Adrenal gland (tissue), 12 donors: ENCODE measurements around the gene AHNAK. TPM values are rescaled to one million over a fixed set of nuclear protein-coding genes. Genes with fewer than 3 reads are reported as not detected.

Source experiments
- DNase-seq, 7 donors: peaks; one replicate each; pipeline ENCODE4 v3.0.0-alpha.2; 2019 to 2020
- H3K27ac ChIP-seq, 5 donors: fragments of 200-600 bp; sonication (generic) in 4 of 5; 1 replicate in 3 of 5; 2 replicates in 2 of 5; pipeline versions ENCODE4 v1.5.1 to v1.8.0; 2016 to 2020; ENCODE audit warnings: mild to moderate bottlenecking in 1 of 5
- H3K27me3 ChIP-seq: fragments of 200-600 bp; 2 replicates; pipeline ENCODE4 v1.8.0; 2021
- H3K36me3 ChIP-seq, 2 donors: fragments of 200-600 bp; replicated peaks in 1 of 2; 1 replicate in 1 of 2; 2 replicates in 1 of 2; pipeline versions ENCODE4 v1.5.1 to v1.8.0; 2018 to 2022
- H3K4me1 ChIP-seq, 2 donors: fragments of 200-600 bp; replicated peaks in 1 of 2; 1 replicate in 1 of 2; 2 replicates in 1 of 2; pipeline versions ENCODE4 v1.5.1 to v1.8.0; 2018 to 2021
- H3K4me3 ChIP-seq, 4 donors: fragments of 200-600 bp; sonication (generic) in 3 of 4; one replicate each; pipeline ENCODE4 v1.5.1; 2016 to 2018
- H3K9me3 ChIP-seq, 3 donors: fragments of 200-600 bp; sonication (generic) in 1 of 3; replicated peaks in 1 of 3; 1 replicate in 2 of 3; 2 replicates in 1 of 3; pipeline versions ENCODE4 v1.5.1 to v1.8.0; 2016 to 2021
- CTCF ChIP-seq, 6 experiments: fragments of 450-650 bp in 4 of 6; fragments of 200-600 bp in 2 of 6; sonication (generic) in 1 of 6; IDR thresholded peaks; 1 replicate in 5 of 6; 2 replicates in 1 of 6; pipeline versions ENCODE4 v1.5.1 to v1.8.0; 2016 to 2021; ENCODE audit warnings: antibody characterized with exemption in 6 of 6, mild to moderate bottlenecking in 2 of 6, moderate library complexity in 1 of 6
- POLR2A ChIP-seq, 2 donors: fragments of 450-650 bp; IDR thresholded peaks; one replicate each; pipeline ENCODE4 v1.6.1; 2017; ENCODE audit warnings: antibody characterized with exemption in 2 of 2, mild to moderate bottlenecking in 2 of 2, moderate library complexity in 1 of 2
- WGBS, 4 donors: extraction: QIAGEN DNeasy Blood & Tissue Kit in 2 of 4; methylation state at CpG; one replicate each; pipeline versions ENCODE4 v1.1.5 to v1.1.7; 2013 to 2017; 5-methylcytosine and 5-hydroxymethylcytosine counted together
- intact Hi-C, 2 donors: fragments of 100-400 bp; cut with DNase I; formaldehyde crosslinking; loops; one replicate each; pipeline versions ENCODE4 v1.14.1 to v1.15.0; 2022 to 2023
- polyA plus RNA-seq, 3 donors: library from polyadenylated mRNA; stranded (reverse); fragments of 200-250 nt in 2 of 3; fragments of 350-450 nt in 1 of 3; fragmentation: Illumina TruSeq in 1 of 3; extraction: RNeasy Lipid Tissue Mini Kit (QIAGEN cat#74804) in 1 of 3; gene quantifications; one replicate each; pipeline ENCODE4 v1.2.3, GENCODE V29; 2013 to 2014
- total RNA-seq, 9 donors: library from RNA; depleted of rRNA in 4 of 9; stranded (reverse); fragments of >200 nt in 4 of 9; fragments of 120-200 nt in 1 of 9; fragmentation: NEBNext Ultra II Directional in 1 of 9; extraction: Animal tissue kit (Norgen Biotek cat#: 25700) in 1 of 9; gene quantifications; one replicate each; pipeline versions ENCODE4 v1.1.0 to v1.2.4, GENCODE V29; 2013 to 2023
- donor health status: healthy with polysubstance abuse.
- donor health status: Bipolar disorder and iron deficiency.
- donor health status: DM: yes; HTN: yes; CAD: no.
- donor health status: DM: no; HTN: no; CAD: no.
- donor health status: DM: no; HTN: no; CAD: no.
- donor health status: DM: yes; HTN: yes; CAD: no.

AHNAK gene
- total and polyA plus RNA-seq, 12 donors: 32.0 to 307 (median 175) TPM

DNA sequence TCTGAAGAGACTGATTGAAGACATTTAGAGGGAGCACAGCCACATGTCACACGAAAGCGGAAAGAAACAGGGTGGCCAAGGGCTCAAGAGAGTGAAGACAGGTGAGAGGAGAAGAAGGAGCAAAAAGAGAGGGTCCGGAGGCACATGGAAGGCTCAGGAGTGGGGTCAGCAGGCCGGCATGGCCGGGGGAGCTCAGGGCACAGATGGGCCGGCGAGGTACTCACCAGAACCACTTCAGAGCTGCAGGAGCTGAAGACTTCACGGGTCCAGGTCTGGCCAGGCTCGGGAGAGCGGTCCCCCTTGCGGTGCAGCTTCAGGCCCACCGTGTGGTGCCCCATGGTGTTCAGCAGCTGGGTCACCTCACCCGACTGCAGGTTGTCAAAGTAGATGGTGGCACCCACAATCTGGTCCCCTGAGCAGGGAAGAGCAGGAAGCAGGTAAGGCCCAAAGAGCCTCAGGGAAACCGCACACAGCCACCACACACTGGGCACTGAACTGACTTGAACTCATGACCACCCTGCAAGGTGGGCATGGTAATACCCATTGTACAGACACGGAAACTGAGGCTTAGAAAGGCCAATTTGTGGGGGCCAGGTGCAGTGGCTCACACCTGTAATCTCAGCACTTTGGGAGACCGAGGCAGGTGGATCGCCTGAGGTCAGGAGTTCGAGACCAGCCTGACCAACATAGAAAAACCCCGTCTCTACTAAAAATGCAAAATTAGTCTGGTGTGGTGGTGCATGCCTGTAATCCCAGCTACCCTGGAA is 11.6 kb downstream of the AHNAK start:
- Histone ChIP-seq H3K9me3 (no peaks in the 10 kb centered on the region), H3K4me3 (no peak overlapping the region), H3K36me3 (peaks cover 0 to 60% of the 10 kb centered on the region in 2 donors), H3K4me1 (peaks cover 13 to 29% of the 10 kb centered on the region in 2 donors), H3K27me3 (no peaks in the 10 kb centered on the region), H3K27ac (no peak overlapping the region)
- no peak for TF ChIP-seq CTCF (IDR thresholded peaks at IDR 0.05)
- TF ChIP-seq POLR2A (IDR thresholded peaks at IDR 0.05): no peak
- 92 to 95% (median 95%) methylated on average over 14 to 19 of the region's 19 CpGs for WGBS, 4 donors
- no peak for DNase-seq
- intact Hi-C loops: no loop called here

GRCh38 chr11:62532096-62532495 is 14.5 kb downstream of the AHNAK start:
- TF ChIP-seq CTCF (IDR thresholded peaks at IDR 0.05) (no peak), POLR2A (IDR thresholded peaks at IDR 0.05) (no peak)
- H3K4me1 ChIP-seq: peaks cover 0 to 3% of the 10 kb centered on the region in 2 donors
- no peak overlapping the region for H3K27ac ChIP-seq
- H3K36me3 ChIP-seq: peaks cover 0 to 79% of the 10 kb centered on the region in 2 donors
- WGBS, 4 donors: 91 to 100% (median 97%) methylated on average over 2 of the region's 2 CpGs
- intact Hi-C loops: no loop called here
- H3K9me3 ChIP-seq: no peaks in the 10 kb centered on the region
- H3K4me3 ChIP-seq: no peak overlapping the region
- DNase-seq: no peak
- H3K27me3 ChIP-seq: no peaks in the 10 kb centered on the region

DNA sequence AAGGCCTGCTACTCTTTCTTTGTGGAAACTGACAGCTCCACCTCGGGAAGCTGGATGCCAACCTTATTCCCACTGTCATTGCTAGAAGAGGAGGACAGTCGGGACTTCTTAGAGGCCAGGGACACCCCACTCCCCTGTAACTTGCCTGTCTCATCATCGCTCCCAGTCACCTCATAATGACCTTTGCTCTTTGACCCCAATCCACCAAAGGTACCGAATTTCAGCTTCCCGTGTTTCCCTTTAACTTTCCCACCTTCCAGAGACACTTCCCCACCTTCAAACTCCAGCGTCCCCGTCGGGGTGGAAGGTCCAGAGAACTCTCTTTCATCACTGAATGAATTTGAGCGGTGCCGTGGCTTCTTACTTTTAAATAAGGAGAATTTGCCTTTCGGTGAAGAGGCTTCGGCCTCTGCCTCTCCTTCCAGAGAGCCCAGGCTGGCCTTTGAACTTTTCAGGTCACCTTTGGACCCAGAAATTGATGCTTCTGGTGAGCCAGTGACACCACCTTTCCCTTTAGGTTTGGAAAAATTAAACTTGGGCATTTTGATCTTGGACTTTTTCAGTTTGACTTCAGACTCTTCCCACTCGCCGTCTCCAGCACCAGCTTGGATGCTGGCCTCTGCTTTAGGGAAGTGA is 29.8 kb downstream of the AHNAK start:
- no peak overlapping the region for H3K4me3 ChIP-seq
- intact Hi-C loops: no loop called here
- TF ChIP-seq POLR2A (IDR thresholded peaks at IDR 0.05) (no peak), CTCF (IDR thresholded peaks at IDR 0.05) (no peak)
- no peaks in the 10 kb centered on the region for H3K9me3 ChIP-seq
- WGBS, 4 donors: 88 to 92% (median 88%) methylated on average over 14 of the region's 14 CpGs
- H3K27ac ChIP-seq: no peak overlapping the region
- peaks cover 0 to 29% of the 10 kb centered on the region in 2 donors for H3K36me3 ChIP-seq
- no peak for DNase-seq
- no peaks in the 10 kb centered on the region for H3K27me3 ChIP-seq
- no peaks in the 10 kb centered on the region for H3K4me1 ChIP-seq

- DNase-seq: no peak
- intact Hi-C loops: no loop called here
- Histone ChIP-seq H3K9me3 (no peaks in the 10 kb centered on the region), H3K27ac (no peak overlapping the region), H3K36me3 (peaks cover 0 to 29% of the 10 kb centered on the region in 2 donors), H3K27me3 (no peaks in the 10 kb centered on the region), H3K4me3 (no peak overlapping the region), H3K4me1 (no peaks in the 10 kb centered on the region)
- TF ChIP-seq CTCF (IDR thresholded peaks at IDR 0.05) (no peak), POLR2A (IDR thresholded peaks at IDR 0.05) (no peak)
- 88 to 96% (median 92%) methylated on average over 4 to 7 of the region's 7 CpGs for WGBS, 4 donors
Measured at GRCh38 chr11:62514151-62514550, 32.5 kb downstream of the AHNAK start.
